ENCODE data around the gene SYPL1. TPM values are rescaled to one million over a fixed set of nuclear protein-coding genes. Genes with fewer than 3 reads are reported as not detected.

SYPL1 gene
- total and polyA plus RNA-seq, 2 donors (not counting 1 experiment from before 2014, with no cell fraction given) = 58.5 to 130 TPM

- Histone ChIP-seq H2AFZ (ENCODE audit: insufficient read depth, low read depth, low read length, poor library complexity, severe bottlenecking) (peak overlapping the region; percentile 76), H4K20me1 (ENCODE audit: control insufficient read depth, insufficient read depth, low read length, poor library complexity, severe bottlenecking) (peaks cover 2% of the 10 kb centered on the region), H3K27ac (ENCODE audit: low read length in 2 of 2) (peak overlapping the region; percentile 85 to 95), H3K4me1 (ENCODE audit: control insufficient read depth in 2 of 2, insufficient read depth in 2 of 2, low read length in 2 of 2) (peaks cover 65 to 67% of the 10 kb centered on the region in 2 donors), H3K4me3 (ENCODE audit: control extremely low read depth in 1 of 5, extremely low read depth in 1 of 5, insufficient read depth in 1 of 5, low read depth in 2 of 5, low read length in 4 of 5) (peak overlapping the region; percentile 80 to 94 (median 81)), H3K4me2 (replicated peaks; ENCODE audit: low read depth, low read length, poor library complexity, severe bottlenecking) (peak overlapping the region; percentile 75), H3K36me3 (replicated peaks in 1 of 2; ENCODE audit: control extremely low read depth in 1 of 2, control insufficient read depth in 1 of 2, extremely low read depth in 1 of 2, insufficient read depth in 2 of 2, low read length in 1 of 2) (peaks cover 0 to 6% of the 10 kb centered on the region in 2 experiments), H3K9me3 (ENCODE audit: control extremely low read depth in 1 of 3, control insufficient read depth in 2 of 3, insufficient read depth in 1 of 3, low read length in 2 of 3) (no peaks in the 10 kb centered on the region), H3K9ac (ENCODE audit: low read length) (peak overlapping the region; percentile 89), H3K79me2 (ENCODE audit: control insufficient read depth, insufficient read depth, low read length) (peaks cover 81% of the 10 kb centered on the region), H3K27me3 (replicated peaks in 1 of 4; ENCODE audit: control extremely low read depth in 1 of 4, control insufficient read depth in 3 of 4, insufficient read depth in 4 of 4, low read length in 3 of 4) (no peaks in the 10 kb centered on the region)
- DNase-seq (peak; percentile 82), ATAC-seq (ENCODE audit: low read depth) (peak; percentile 34)
- Mint-ChIP-seq H3K4me3 (peak overlapping the region; percentile 95), H3K27me3 (no peaks in the 10 kb centered on the region), H3K4me1 (peaks cover 74% of the 10 kb centered on the region), H3K9me3 (ENCODE audit: insufficient read depth) (no peaks in the 10 kb centered on the region), H3K27ac (peak overlapping the region; percentile 96)
- no peak for TF ChIP-seq EZH2 (IDR thresholded peaks at IDR 0.05; ENCODE audit: borderline replicate concordance, insufficient read depth, low read depth, low read length, poor library complexity, severe bottlenecking)
- TF ChIP-seq CTCF (IDR thresholded peaks at IDR 0.05) = no peak
- under 1% methylated on average over 52 of the region's 53 CpGs for WGBS (ENCODE audit: insufficient coverage)
- ChIA-PET POLR2A (interaction anchor here (0.6 to 5.4 kb wide), 17 partner anchors 12 to 1171 kb away, joined by 3 to 51 read pairs (median 4); partner anchors contain the start of genes NAMPT and RINT1), CTCF (interaction anchor here (0.8 to 8.0 kb wide), 13 partner anchors 9 to 69 kb away, joined by 3 to 120 read pairs (median 6); no protein-coding TSS in a partner anchor)
- intact Hi-C loops (cut with micrococcal nuclease) = loop anchor here (1.0 to 10.0 kb wide), 8 partner anchors 8 to 1097 kb away; partner anchors contain the start of genes ATXN7L1, KMT2E and NAMPT
Measured at GRCh38 chr7:106111655-106112117, 426 bp downstream of the SYPL1 start.

All from B cell (primary cell).